A549 (cell line): ENCODE measurements around the gene SLC26A2. TPM values are rescaled to one million over a fixed set of nuclear protein-coding genes. Genes with fewer than 3 reads are reported as not detected.

Experiments used
- BCL3 ChIP-seq: fragments of >200 bp; sonication (Bioruptor Twin); formaldehyde crosslinking; IDR thresholded peaks from 3 replicates; pipeline ENCODE4 v1.6.1; 2016
- BHLHE40 ChIP-seq: IDR thresholded peaks from 2 replicates; pipeline ENCODE4 v1.6.1; 2012; ENCODE audit warnings: low read depth, low read length, inconsistent platforms
- CBX8 ChIP-seq: fragments of 200-600 bp; sonication (generic); IDR thresholded peaks from 2 replicates; pipeline ENCODE4 v1.6.1; 2016
- CEBPB ChIP-seq, 2 experiments: fragments of >200 bp in 1 of 2; sonication (Bioruptor Twin) in 1 of 2; formaldehyde crosslinking in 1 of 2; IDR thresholded peaks; 2 replicates each; pipeline ENCODE4 v1.6.1; 2012 to 2016
- CHD2 ChIP-seq: fragments of 150-350 bp; IDR thresholded peaks from 2 replicates; pipeline ENCODE4 v1.6.1; 2014; ENCODE audit warnings: low read length; ENCODE audit not compliant: partially characterized antibody
- CHD4 ChIP-seq: fragments of 200-600 bp; sonication (generic); IDR thresholded peaks from 2 replicates; pipeline ENCODE4 v1.6.1; 2016; ENCODE audit warnings: antibody characterized with exemption, mild to moderate bottlenecking, borderline replicate concordance
- EHF ChIP-seq: fragments of 250-450 bp; sonication (Bioruptor Pico); IDR thresholded peaks from 2 replicates; pipeline ENCODE4 v1.5.0; 2020; ENCODE audit warnings: mild to moderate bottlenecking
- EHMT2 ChIP-seq: fragments of 200-600 bp; sonication (generic); IDR thresholded peaks from 2 replicates; pipeline ENCODE4 v1.6.1; 2016; ENCODE audit warnings: antibody characterized with exemption, low read depth, mild to moderate bottlenecking, moderate library complexity
- EP300 ChIP-seq, 2 experiments: fragments of >200 bp; sonication (Bioruptor Twin); formaldehyde crosslinking; IDR thresholded peaks; 2 replicates in 1 of 2; 3 replicates in 1 of 2; pipeline ENCODE4 v1.6.1; 2016 to 2017
- ESRRA ChIP-seq: fragments of 150-350 bp; IDR thresholded peaks from 2 replicates; pipeline ENCODE4 v1.6.1; 2014; ENCODE audit warnings: mild to moderate bottlenecking, low read length, borderline replicate concordance
- FOSB ChIP-seq: fragments of 250-450 bp; sonication (Bioruptor Pico); IDR thresholded peaks from 2 replicates; pipeline ENCODE4 v1.5.0; 2020; ENCODE audit warnings: mild to moderate bottlenecking, moderate library complexity
- FOSL2 ChIP-seq, 2 experiments: fragments of 450-650 bp in 1 of 2; fragments of >200 bp in 1 of 2; sonication (Bioruptor Twin) in 1 of 2; formaldehyde crosslinking; IDR thresholded peaks; 2 replicates each; pipeline versions ENCODE4 v1.5.0 to v1.6.1; 2016 to 2020; ENCODE audit warnings: mild to moderate bottlenecking in 1 of 2, moderate library complexity in 1 of 2
- FOXS1 ChIP-seq: fragments of 250-450 bp; sonication (Bioruptor Pico); IDR thresholded peaks from 2 replicates; pipeline ENCODE4 v1.5.0; 2020; ENCODE audit warnings: mild to moderate bottlenecking, moderate library complexity
- GATA3 ChIP-seq: IDR thresholded peaks from 2 replicates; pipeline ENCODE4 v1.6.1; 2012; ENCODE audit warnings: borderline replicate concordance
- HDAC2 ChIP-seq: fragments of 200-600 bp; sonication (generic); IDR thresholded peaks from 2 replicates; pipeline ENCODE4 v1.6.1; 2016
- HOXA7 ChIP-seq: fragments of 250-450 bp; sonication (Bioruptor Pico); IDR thresholded peaks from 2 replicates; pipeline ENCODE4 v1.5.0; 2020; ENCODE audit warnings: mild to moderate bottlenecking, moderate library complexity
- JUN ChIP-seq, 2 experiments: fragments of >200 bp; sonication (Bioruptor Twin); formaldehyde crosslinking; IDR thresholded peaks; 2 replicates in 1 of 2; 3 replicates in 1 of 2; pipeline ENCODE4 v1.6.1; 2016 to 2017
- JUNB ChIP-seq: fragments of >200 bp; sonication (Bioruptor Twin); formaldehyde crosslinking; IDR thresholded peaks from 2 replicates; pipeline ENCODE4 v1.6.1; 2016
- KDM5A ChIP-seq: fragments of 200-600 bp; sonication (generic); IDR thresholded peaks from 2 replicates; pipeline ENCODE4 v1.6.1; 2016; ENCODE audit warnings: antibody characterized with exemption, mild to moderate bottlenecking
- MAFK ChIP-seq: fragments of 450-650 bp; IDR thresholded peaks from 2 replicates; pipeline ENCODE4 v1.6.1; 2014; ENCODE audit not compliant: partially characterized antibody
- MAZ ChIP-seq: fragments of 150-350 bp; IDR thresholded peaks from 2 replicates; pipeline ENCODE4 v1.6.1; 2014; ENCODE audit warnings: antibody characterized with exemption, low read depth, low read length, borderline replicate concordance
- MYC ChIP-seq: IDR thresholded peaks from 2 replicates; pipeline ENCODE4 v1.6.1; 2012; ENCODE audit warnings: mild to moderate bottlenecking, inconsistent platforms, low read length, improper control_type of control experiment, borderline replicate concordance
- NFE2L2 ChIP-seq: fragments of 150-350 bp; conservative IDR thresholded peaks from 2 replicates; pipeline ENCODE4 v1.6.1; 2014; ENCODE audit warnings: low read length
- PHF8 ChIP-seq: fragments of 200-600 bp; sonication (generic); IDR thresholded peaks from 2 replicates; pipeline ENCODE4 v1.6.1; 2016; ENCODE audit warnings: low read depth, mild to moderate bottlenecking, antibody characterized with exemption, moderate library complexity, borderline replicate concordance
- POLR2AphosphoS2 ChIP-seq: conservative IDR thresholded peaks from 2 replicates; pipeline ENCODE4 v1.6.1; 2012; ENCODE audit warnings: low read length, improper control_type of control experiment, inconsistent platforms
- RFX5 ChIP-seq: fragments of 450-650 bp; IDR thresholded peaks from 2 replicates; pipeline ENCODE4 v1.7.1; 2014; ENCODE audit warnings: antibody characterized with exemption, mild to moderate bottlenecking, moderate library complexity
- RNF2 ChIP-seq: fragments of 200-600 bp; sonication (generic); IDR thresholded peaks from 2 replicates; pipeline ENCODE4 v1.6.1; 2016; ENCODE audit warnings: low read depth, mild to moderate bottlenecking, antibody characterized with exemption, moderate library complexity, borderline replicate concordance
- SMC3 ChIP-seq: fragments of >200 bp; sonication (Bioruptor Twin); formaldehyde crosslinking; IDR thresholded peaks from 3 replicates; pipeline ENCODE4 v1.6.1; 2018; ENCODE audit warnings: inconsistent platforms
- SREBF2 ChIP-seq: fragments of 450-650 bp; IDR thresholded peaks from 2 replicates; pipeline ENCODE4 v1.6.1; 2014; ENCODE audit warnings: mild to moderate bottlenecking, moderate library complexity
- TFCP2L1 ChIP-seq: fragments of 250-450 bp; sonication (Bioruptor Pico); IDR thresholded peaks from 2 replicates; pipeline ENCODE4 v1.5.0; 2021; ENCODE audit warnings: mild to moderate bottlenecking
- TP53 ChIP-seq: fragments of 250-450 bp; sonication (Bioruptor Pico); IDR thresholded peaks from 2 replicates; pipeline ENCODE4 v1.5.0; 2021; ENCODE audit warnings: mild to moderate bottlenecking, moderate library complexity
- ZC3H11A ChIP-seq: fragments of 450-650 bp; IDR thresholded peaks from 2 replicates; pipeline ENCODE4 v1.6.1; 2014; ENCODE audit warnings: antibody characterized with exemption, mild to moderate bottlenecking
- ZFP36 ChIP-seq: fragments of 450-650 bp; IDR thresholded peaks from 2 replicates; pipeline ENCODE4 v1.6.1; 2014; ENCODE audit warnings: borderline replicate concordance; ENCODE audit not compliant: partially characterized antibody
- ZNF302 ChIP-seq: fragments of 250-450 bp; sonication (Bioruptor Pico); IDR thresholded peaks from 2 replicates; pipeline ENCODE4 v1.9.0; 2021; ENCODE audit warnings: inconsistent platforms, mild to moderate bottlenecking, moderate library complexity
- ZSCAN20 ChIP-seq: fragments of 250-450 bp; sonication (Bioruptor Pico); IDR thresholded peaks from 2 replicates; pipeline ENCODE4 v1.8.0; 2022; ENCODE audit warnings: mild to moderate bottlenecking, moderate library complexity
- polyA plus RNA-seq, 4 experiments: library from polyadenylated mRNA; depleted of rRNA in 3 of 4; stranded (reverse); fragments of >200 nt; fragmentation: RNase III in 1 of 4; extraction: RNeasy Plus Mini Kit Qiagen cat#74134 plus additional on column Dnase treatment in 1 of 4; gene quantifications; 2 replicates in 3 of 4; 3 replicates in 1 of 4; pipeline ENCODE4 v1.2.3, GENCODE V29; 2011 to 2017
- TF ChIP-seq, protein P1 (sequence below): fragments of 150-350 bp; IDR thresholded peaks from 2 replicates; pipeline ENCODE4 v1.6.1; 2014; ENCODE audit warnings: low read depth, mild to moderate bottlenecking, low read length
- TF ChIP-seq, protein P2 (sequence below): fragments of 250-450 bp; sonication (Bioruptor Pico); IDR thresholded peaks from 2 replicates; pipeline ENCODE4 v1.5.0; 2021; ENCODE audit warnings: mild to moderate bottlenecking, moderate library complexity, borderline replicate concordance
- TF ChIP-seq, protein P3 (sequence below): IDR thresholded peaks from 2 replicates; pipeline ENCODE4 v1.6.1; 2012
- TF ChIP-seq, protein P4 (sequence below): fragments of 450-650 bp; IDR thresholded peaks from 2 replicates; pipeline ENCODE4 v1.6.1; 2014; ENCODE audit warnings: antibody characterized with exemption
- TF ChIP-seq, protein P5 (sequence below): IDR thresholded peaks from 2 replicates; pipeline ENCODE4 v1.6.1; 2012

The SLC26A2 gene
- polyA plus RNA-seq, 2 of the 4 experiments (the other 2 are of a cell fraction) = 31.9 to 32.2 TPM

DNA sequence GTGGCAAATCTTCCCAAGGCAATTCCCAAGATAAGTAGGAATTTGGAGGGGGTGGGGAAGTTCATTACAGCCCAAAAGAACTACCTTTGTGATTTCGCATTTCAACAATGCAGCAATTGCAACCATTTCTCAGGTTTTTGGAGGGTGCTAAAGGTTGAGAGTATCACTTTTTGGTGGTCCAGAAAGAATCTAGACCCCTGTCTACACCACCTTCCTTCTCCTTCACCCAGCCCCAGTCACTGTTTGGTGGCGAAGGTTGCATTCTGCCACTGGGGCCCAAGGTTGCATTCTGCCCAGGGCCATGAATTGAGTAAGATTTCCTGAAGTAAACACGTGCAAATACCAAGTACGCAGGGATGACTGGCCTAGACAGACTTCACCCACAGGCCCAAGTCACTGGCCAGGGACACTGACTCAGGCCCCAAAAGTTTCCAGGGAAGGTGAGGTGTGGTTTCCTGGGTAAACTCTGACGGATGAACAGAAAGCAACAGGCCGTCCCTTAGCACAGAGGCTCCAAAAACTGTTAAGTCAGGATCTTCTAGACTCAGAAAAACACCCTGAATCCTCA, 21.7 kb upstream of the SLC26A2 start (continued):
- TF ChIP-seq, protein P1, sequence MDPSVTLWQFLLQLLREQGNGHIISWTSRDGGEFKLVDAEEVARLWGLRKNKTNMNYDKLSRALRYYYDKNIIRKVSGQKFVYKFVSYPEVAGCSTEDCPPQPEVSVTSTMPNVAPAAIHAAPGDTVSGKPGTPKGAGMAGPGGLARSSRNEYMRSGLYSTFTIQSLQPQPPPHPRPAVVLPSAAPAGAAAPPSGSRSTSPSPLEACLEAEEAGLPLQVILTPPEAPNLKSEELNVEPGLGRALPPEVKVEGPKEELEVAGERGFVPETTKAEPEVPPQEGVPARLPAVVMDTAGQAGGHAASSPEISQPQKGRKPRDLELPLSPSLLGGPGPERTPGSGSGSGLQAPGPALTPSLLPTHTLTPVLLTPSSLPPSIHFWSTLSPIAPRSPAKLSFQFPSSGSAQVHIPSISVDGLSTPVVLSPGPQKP = no peak
- TF ChIP-seq EHMT2 = no peak
- 0 out of 2 replicates have a peak, but pooled peaks have one; percentile 45 for TF ChIP-seq MYC
- TF ChIP-seq TP53 = no peak
- TF ChIP-seq ZSCAN20 (CRISPR knock-in tag) = peak; percentile 77; the same call in 1 of the 2 replicates
- peak; percentile 57 for TF ChIP-seq NFE2L2
- TF ChIP-seq BHLHE40 = peak; percentile 88
- TF ChIP-seq GATA3 = peak; percentile 97
- no peak for TF ChIP-seq RNF2
- TF ChIP-seq SREBF2 = no peak
- TF ChIP-seq, protein P2, sequence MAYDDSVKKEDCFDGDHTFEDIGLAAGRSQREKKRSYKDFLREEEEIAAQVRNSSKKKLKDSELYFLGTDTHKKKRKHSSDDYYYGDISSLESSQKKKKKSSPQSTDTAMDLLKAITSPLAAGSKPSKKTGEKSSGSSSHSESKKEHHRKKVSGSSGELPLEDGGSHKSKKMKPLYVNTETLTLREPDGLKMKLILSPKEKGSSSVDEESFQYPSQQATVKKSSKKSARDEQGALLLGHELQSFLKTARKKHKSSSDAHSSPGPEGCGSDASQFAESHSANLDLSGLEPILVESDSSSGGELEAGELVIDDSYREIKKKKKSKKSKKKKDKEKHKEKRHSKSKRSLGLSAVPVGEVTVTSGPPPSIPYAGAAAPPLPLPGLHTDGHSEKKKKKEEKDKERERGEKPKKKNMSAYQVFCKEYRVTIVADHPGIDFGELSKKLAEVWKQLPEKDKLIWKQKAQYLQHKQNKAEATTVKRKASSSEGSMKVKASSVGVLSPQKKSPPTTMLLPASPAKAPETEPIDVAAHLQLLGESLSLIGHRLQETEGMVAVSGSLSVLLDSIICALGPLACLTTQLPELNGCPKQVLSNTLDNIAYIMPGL (CRISPR knock-in tag) = no peak
- TF ChIP-seq MAFK = peak; percentile 92
- TF ChIP-seq JUNB = peak; percentile 82
- no peak for TF ChIP-seq TFCP2L1 (CRISPR knock-in tag)
- TF ChIP-seq FOSB (CRISPR knock-in tag) = 0 out of 2 replicates have a peak, but pooled peaks have one; percentile 42
- no peak for TF ChIP-seq ZFP36
- no peak for TF ChIP-seq RFX5
- no peak for TF ChIP-seq KDM5A
- TF ChIP-seq ZNF302 (CRISPR knock-in tag) = no peak
- 0 out of 2 replicates have a peak, but pooled peaks have one; percentile 22 for TF ChIP-seq ESRRA
- peak; percentile 83 to 93 for TF ChIP-seq EP300 (IDR thresholded peaks at IDR 0.05)
- TF ChIP-seq CHD4 = no peak
- TF ChIP-seq HOXA7 (CRISPR knock-in tag) = peak; percentile 84; the same call in 1 of the 2 replicates
- TF ChIP-seq CBX8 = no peak
- 0 out of 2 replicates have a peak, but pooled peaks have one; percentile 9 for TF ChIP-seq FOXS1 (CRISPR knock-in tag)
- no peak for TF ChIP-seq POLR2AphosphoS2
- TF ChIP-seq PHF8 = no peak
- TF ChIP-seq, protein P3, sequence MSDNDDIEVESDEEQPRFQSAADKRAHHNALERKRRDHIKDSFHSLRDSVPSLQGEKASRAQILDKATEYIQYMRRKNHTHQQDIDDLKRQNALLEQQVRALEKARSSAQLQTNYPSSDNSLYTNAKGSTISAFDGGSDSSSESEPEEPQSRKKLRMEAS = peak; percentile 97
- peak; percentile 85 to 92 for TF ChIP-seq JUN (IDR thresholded peaks at IDR 0.05)
- no peak for TF ChIP-seq EHF (CRISPR knock-in tag)
- TF ChIP-seq, protein P4, sequence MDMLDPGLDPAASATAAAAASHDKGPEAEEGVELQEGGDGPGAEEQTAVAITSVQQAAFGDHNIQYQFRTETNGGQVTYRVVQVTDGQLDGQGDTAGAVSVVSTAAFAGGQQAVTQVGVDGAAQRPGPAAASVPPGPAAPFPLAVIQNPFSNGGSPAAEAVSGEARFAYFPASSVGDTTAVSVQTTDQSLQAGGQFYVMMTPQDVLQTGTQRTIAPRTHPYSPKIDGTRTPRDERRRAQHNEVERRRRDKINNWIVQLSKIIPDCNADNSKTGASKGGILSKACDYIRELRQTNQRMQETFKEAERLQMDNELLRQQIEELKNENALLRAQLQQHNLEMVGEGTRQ = no peak
- TF ChIP-seq, protein P5, sequence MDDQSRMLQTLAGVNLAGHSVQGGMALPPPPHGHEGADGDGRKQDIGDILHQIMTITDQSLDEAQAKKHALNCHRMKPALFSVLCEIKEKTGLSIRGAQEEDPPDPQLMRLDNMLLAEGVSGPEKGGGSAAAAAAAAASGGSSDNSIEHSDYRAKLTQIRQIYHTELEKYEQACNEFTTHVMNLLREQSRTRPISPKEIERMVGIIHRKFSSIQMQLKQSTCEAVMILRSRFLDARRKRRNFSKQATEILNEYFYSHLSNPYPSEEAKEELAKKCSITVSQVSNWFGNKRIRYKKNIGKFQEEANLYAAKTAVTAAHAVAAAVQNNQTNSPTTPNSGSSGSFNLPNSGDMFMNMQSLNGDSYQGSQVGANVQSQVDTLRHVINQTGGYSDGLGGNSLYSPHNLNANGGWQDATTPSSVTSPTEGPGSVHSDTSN = peak; percentile 82
- TF ChIP-seq CEBPB (IDR thresholded peaks at IDR 0.05) = peak; percentile 86 to 98
- no peak for TF ChIP-seq MAZ
- TF ChIP-seq ZC3H11A = no peak
- TF ChIP-seq CHD2 = no peak
- peak; percentile 21; the same call in 1 of the 3 replicates for TF ChIP-seq SMC3
- TF ChIP-seq FOSL2 (IDR thresholded peaks at IDR 0.05) = peak; percentile 71
- peak; percentile 95 for TF ChIP-seq FOSL2 (CRISPR knock-in tag; IDR thresholded peaks at IDR 0.05)
- TF ChIP-seq HDAC2 = no peak
- peak; percentile 63; the same call in 2 of the 3 replicates for TF ChIP-seq BCL3
